OCI-M1 (cell line): Measurements from ENCODE around the gene NSA2.
"Not testable (repeated sequence)": the region's sequence is repeated elsewhere in the genome, so short reads cannot be mapped to it uniquely, and the experiment has no call there.

Source experiments
- DNase-seq: peaks from one replicate; lab custom pipeline; 2025; lab: John Stamatoyannopoulos, UW

NSA2 gene

GRCh38 chr5:74766849-74767578, at the start of gene NSA2, which contains the start of gene GFM2:
Gene NSA2 (plus strand): TSS chr5:74767249. CDS start chr5:74767361, 112 bp downstream.
Gene GFM2 (minus strand): TSS chr5:74767117. CDS start chr5:74763742, 3,375 bp downstream.
- DNase-seq: peak; percentile 96

DNA sequence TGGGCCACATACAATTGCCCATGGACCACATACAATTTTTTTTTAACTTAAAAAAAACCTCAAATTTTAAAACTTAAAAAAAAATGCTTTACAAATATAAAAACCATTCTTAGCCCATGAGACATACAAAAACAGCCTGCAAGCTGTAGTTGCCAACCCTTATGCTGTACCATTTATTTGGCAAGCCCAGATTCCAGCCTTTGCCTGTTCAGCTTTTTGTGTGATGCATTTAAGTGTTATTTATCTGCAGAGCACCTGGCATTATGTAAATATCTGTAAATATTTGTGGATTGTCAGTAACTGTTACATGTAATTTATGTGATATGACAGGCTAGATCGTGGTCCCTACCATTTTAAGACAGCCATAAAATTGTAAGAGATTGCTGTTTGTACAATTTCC, 49.5 kb upstream of the NSA2 start:
- DNase-seq: no peak

- DNase-seq: peak; percentile 69
Measured at GRCh38 chr5:74722271-74722670, 44.8 kb upstream of the NSA2 start.

- DNase-seq: no peak
Measured at GRCh38 chr5:74725331-74725730, 41.7 kb upstream of the NSA2 start.

GRCh38 chr5:74736759-74737158, 30.3 kb upstream of the NSA2 start:
- no peak for DNase-seq

GRCh38 chr5:74738406-74738805, 28.6 kb upstream of the NSA2 start:
- DNase-seq: no peak

DNA sequence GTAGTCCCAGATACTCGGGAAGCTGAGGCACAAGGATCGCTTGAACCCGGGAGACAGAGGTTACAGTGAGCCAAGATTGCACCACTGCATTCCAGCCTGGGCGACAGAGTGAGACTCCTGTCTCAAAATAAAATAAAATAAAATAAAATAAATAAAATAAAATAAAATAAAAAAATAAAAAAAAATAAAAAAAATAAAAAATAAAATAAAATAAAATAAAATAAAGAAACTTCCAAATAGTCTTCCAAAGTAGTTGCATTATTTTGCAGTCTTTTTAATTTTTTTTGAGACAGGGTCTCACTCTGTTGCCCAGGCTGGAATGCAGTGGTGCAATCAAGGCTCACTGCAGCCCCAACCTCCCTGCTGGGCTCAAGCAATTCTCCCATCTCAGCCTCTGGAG, 18.3 kb upstream of the NSA2 start:
- DNase-seq: not testable (repeated sequence)

- DNase-seq: no peak
Measured at GRCh38 chr5:74761241-74761640, 5.8 kb upstream of the NSA2 start.

DNA sequence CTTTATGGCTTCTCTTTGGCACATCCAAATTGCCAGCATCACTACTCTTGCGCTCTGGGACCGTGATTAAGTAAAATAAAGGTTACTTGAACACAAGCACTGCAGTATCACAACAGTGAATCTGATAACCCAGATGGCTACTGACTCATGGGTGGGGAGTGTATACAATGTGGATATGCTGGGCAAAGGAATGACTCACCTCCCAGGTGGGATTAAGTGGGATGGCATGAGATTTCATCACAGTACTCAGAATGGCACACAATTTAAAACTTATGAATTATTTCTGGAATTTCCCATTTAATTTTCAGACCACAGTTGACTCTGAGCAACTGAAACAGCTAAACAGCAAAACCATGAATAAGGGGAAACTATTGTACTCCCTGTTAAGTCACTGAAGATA, 4.5 kb upstream of the NSA2 start:
- no peak for DNase-seq

GRCh38 chr5:74763504-74763903, 3.5 kb upstream of the NSA2 start:
- DNase-seq: no peak

DNA sequence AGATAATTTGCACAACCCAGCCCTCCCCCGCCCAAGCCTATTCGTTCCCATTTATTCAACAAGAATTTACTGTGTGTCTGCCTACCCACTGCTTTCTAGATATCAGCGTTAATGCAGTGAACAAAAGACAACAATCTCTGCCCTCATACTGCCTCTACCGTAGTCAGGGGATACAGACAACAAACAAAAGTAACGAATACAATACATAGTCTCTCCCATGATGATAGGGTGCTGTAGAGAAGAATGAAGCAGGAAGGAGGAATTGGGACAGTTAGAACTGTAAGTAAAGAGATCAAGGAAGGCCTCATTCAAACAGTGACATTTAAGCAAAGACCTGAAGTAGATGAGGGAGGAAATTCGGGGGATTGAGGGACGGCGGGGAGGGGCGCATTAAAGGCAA, 1.8 kb upstream of the NSA2 start:
- no peak for DNase-seq

GRCh38 chr5:74765929-74766328, 1.1 kb upstream of the NSA2 start:
- DNase-seq: no peak

DNA sequence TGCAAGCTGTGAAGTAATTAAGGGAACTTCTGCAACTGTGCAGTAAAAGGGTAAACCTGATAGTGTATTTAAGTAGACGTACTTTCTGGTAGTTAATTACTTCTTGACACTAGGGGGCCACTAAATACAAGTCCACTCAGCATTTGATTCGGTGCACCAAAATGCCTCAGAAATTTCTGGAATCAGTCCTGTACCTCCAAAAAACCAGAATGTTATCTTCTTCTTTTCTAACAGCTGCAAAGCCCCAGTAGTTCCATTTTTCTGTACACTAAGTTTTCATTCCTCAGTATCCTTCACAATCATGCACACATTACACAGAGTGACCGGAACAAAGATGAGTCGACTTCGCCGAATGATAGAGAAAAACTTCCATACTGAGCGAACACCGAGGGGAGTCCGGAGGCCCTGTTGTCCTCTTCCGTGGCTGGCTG, 616 bp upstream of the NSA2 start:
- peak; percentile 76 for DNase-seq

GRCh38 chr5:74767579-74767913, 497 bp downstream of the NSA2 start:
- peak; percentile 66 for DNase-seq

DNA sequence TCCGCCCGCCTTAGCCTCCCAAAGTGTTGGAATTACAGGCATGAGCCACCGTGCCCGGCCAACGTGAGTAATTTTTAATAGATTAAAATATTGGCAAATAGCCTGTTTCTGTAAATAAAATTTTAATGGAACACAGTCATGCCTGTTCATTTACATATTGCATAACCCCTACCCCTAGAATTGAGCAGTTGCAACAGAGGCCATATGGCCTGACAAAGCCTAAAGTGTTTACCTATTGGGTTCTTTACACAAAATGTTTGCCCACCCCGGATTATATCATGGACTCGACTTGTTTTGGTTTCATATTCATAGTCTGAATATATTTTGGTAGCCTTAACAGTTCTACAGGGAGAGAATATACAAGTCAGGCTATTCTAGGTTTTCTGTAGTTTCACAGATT, 5.3 kb downstream of the NSA2 start:
- DNase-seq: no peak

GRCh38 chr5:74778609-74779008, 11.6 kb downstream of the NSA2 start:
- DNase-seq: no peak

DNA sequence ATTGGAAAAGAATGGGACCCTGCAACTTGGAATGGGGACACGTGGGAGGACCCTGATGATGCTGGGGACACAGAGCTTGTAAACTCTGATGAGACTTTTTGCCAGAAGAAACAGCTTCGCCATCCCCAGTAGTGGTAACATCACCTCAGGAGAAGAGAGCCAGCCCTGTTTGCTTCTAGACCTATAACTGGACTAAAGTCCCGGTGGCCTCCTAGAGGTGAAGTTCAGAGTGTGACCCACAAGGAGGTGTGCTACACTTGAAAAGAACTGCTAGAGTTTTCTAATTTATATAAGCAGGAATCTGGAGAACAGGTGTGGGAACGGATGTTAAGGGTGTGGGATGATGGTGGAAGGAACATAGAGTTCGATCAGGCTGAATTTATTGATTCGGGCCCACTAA, 19.8 kb downstream of the NSA2 start:
- DNase-seq: no peak

DNA sequence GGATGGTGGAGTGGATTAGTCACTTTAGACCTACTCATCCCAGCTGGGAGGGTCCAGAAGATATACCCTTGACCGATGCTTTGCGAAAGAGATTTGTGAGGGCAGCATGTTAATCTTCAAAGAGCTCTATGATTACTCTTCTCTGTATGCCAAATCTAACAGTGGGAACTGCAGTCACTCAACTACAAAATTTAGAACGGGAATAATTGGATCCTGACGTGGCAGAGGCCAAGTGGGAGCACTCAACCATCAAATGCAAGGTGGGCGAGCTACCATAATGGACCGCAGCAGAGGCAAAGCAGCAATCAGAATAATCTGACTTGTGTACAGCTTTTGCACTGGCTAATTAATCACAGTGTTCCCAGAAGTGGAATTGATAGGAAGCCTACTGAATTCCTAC, 20.4 kb downstream of the NSA2 start:
- DNase-seq: no peak

GRCh38 chr5:74791669-74792068, 24.6 kb downstream of the NSA2 start:
- not testable (repeated sequence) for DNase-seq

DNA sequence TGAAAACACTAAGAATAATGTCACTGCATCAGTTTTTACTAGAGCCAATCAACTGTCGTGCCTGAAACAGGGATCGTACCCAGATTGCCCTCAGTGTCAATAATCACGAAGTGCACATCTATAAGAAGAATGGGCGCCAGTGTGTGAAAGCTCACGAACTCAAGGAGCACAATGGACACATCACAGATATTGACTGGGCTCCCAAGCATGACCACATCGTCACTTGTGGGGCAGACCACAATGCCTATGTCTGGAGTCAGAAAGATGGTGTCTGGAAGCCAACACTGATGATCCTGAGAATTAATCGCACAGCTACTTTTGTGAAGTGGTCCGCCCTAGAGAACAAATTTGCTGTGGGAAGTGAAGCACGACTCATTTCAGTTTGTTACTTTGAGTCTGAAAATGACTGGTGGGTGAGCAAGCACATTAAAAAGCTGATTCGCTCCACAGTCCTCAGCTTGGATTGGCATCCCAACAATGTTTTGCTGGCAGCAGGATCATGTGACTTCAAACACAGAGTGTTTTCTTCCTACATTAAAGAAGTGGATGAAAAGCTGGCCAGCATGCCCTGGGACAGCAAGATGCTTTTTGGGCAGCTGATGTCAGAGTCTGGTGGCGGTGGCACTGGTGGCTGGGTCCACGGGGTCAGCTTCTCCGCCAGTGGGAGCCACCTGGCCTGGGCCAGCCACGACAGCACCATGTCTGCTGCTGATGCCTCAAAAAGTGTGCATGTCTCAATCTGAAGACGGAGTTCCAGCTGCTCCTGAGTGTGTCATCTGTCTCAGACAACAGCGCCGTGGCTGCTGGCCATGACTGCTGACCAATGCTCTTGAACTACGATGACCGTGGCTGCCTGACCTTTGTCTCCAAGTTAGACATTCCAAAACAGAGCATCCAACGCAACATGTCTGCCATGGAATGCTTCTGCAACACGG, 32.2 kb downstream of the NSA2 start:
- no peak for DNase-seq

DNA sequence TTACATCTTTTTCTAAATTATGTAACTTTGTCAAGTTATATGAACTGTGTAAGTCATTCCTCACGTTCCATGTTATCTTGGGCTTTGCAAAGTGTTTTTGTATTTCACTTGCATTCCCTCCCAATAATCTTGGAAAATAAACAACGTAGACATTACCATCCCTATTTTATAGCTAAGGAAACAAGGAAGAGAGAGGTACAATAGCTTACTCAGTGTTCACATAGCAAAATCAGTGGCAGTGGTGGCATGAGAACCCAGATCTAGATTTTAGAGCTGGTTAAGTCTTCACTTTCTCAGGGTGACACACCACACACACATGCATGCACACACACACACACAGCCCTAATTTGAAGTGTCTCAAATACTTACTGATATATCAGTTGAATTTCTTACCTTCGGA, 34.1 kb downstream of the NSA2 start:
- DNase-seq: no peak

DNA sequence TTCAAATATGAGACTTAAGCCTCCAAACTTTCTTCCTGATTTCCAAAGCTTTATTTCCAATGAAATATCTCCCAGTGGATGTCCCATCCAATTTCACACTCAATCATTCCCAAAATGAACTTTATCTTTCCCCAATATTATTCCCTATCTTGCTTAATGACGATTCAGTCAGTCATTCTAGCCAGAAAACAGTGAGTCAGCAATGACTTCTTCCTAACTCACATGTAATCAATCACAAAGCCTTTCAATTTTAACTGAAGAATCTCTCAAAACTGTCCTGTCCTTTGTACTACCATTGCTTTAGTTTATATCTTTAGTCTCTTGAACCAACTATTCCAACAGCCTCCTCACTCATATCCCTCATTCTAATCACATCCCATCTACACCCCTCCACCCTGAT, 34.9 kb downstream of the NSA2 start:
- DNase-seq: no peak

- DNase-seq: no peak
Measured at GRCh38 chr5:74810915-74811314, 43.9 kb downstream of the NSA2 start.
